ENCODE measurements around the gene BCS1L.

GRCh38 chr2:218618102-218618860 lies 41.2 kb upstream of the BCS1L start:
- TF ChIP-seq CTCF (IDR thresholded peaks at IDR 0.05; ENCODE audit: poor library complexity) (no peak), EZH2 (IDR thresholded peaks at IDR 0.05; ENCODE audit: borderline replicate concordance) (no peak), EZH2phosphoT487 (IDR thresholded peaks at IDR 0.05; ENCODE audit: low read depth, severe bottlenecking, unreplicated experiment) (no peak)

Measured in hepatocyte (in vitro differentiated cells).